Left lung (tissue), 14 donors: Measurements from ENCODE around the gene PNMA8C. TPM values are rescaled to one million over a fixed set of nuclear protein-coding genes. Genes with fewer than 3 reads are reported as not detected.

Experiments
- ATAC-seq: fragments of 200-7000 bp; cut with Tn5 transposase; one replicate; pipeline ENCODE4 v1.9.1; 2020; ENCODE audit warnings: moderate library complexity
- DNase-seq, 4 donors: peaks; one replicate each; pipeline ENCODE4 v3.0.0-alpha.2; 2013 to 2020
- H3K27ac ChIP-seq, 2 donors: fragments of 200-600 bp; sonication (generic) in 1 of 2; one replicate each; pipeline versions ENCODE4 v1.5.0 to v1.8.0; 2020 to 2021
- H3K27me3 ChIP-seq, 2 donors: fragments of 200-600 bp; sonication (generic) in 1 of 2; one replicate each; pipeline versions ENCODE4 v1.5.0 to v1.8.0; 2020 to 2021
- H3K36me3 ChIP-seq, 2 donors: fragments of 200-600 bp; sonication (generic) in 1 of 2; one replicate each; pipeline versions ENCODE4 v1.5.0 to v1.8.0; 2020 to 2021
- H3K4me1 ChIP-seq, 2 donors: fragments of 200-600 bp; one replicate each; pipeline ENCODE4 v1.8.0; 2021
- H3K4me3 ChIP-seq, 2 donors: fragments of 200-600 bp; sonication (generic) in 1 of 2; one replicate each; pipeline versions ENCODE4 v1.5.0 to v1.8.0; 2020 to 2021; ENCODE audit warnings: mild to moderate bottlenecking in 1 of 2
- H3K9me3 ChIP-seq, 2 donors: fragments of 200-600 bp; sonication (generic) in 1 of 2; one replicate each; pipeline versions ENCODE4 v1.5.0 to v1.8.0; 2020 to 2021
- CTCF ChIP-seq, 2 donors: fragments of 200-600 bp; sonication (generic) in 1 of 2; IDR thresholded peaks; one replicate each; pipeline versions ENCODE4 v1.5.0 to v1.8.0; 2021; ENCODE audit warnings: antibody characterized with exemption in 2 of 2
- intact Hi-C, 2 donors: fragments of 100-400 bp; cut with DNase I; formaldehyde crosslinking; loops; one replicate each; pipeline versions ENCODE4 v1.11.2 to v1.14.2; 2022
- long read RNA-seq, 12 donors: library from polyadenylated mRNA in 2 of 12; unstranded in 2 of 12; transcript quantifications; one replicate each; pipeline ENCODE4 v2.0.0 and lab custom pipeline, GENCODE V29; 2019 to 2026
- polyA plus RNA-seq, 6 donors: library from polyadenylated mRNA; unstranded; fragments of 120-200 nt; gene quantifications; one replicate each; pipeline ENCODE4 v1.2.1, GENCODE V29; 2013; ENCODE audit not compliant: insufficient read length in 6 of 6
- total RNA-seq, 2 donors: library from RNA; stranded (reverse); fragmentation: NEBNext Ultra II Directional; extraction: Animal tissue kit (Norgen Biotek cat#: 25700); gene quantifications; one replicate each; pipeline ENCODE4 v1.2.1, GENCODE V29; 2021
- donor health status: DM: no; HTN: yes; CAD: no.
- donor health status: DM: no; HTN: no; CAD: no.

PNMA8C gene
- total RNA-seq (under 1 TPM; 0.09 to 0.16 TPM), polyA plus RNA-seq (1 to 10 TPM in 1 of 6 donors, under 1 TPM in 5; 0.24 to 1.5 (median 0.54) TPM)
- long read RNA-seq, donor 1 = 0 reads
- long read RNA-seq, donor 2 = 0 reads
- long read RNA-seq, donor 3 = 0 reads
- long read RNA-seq, donor 4 = 0 reads
- long read RNA-seq, donor 5 = 0 reads
- long read RNA-seq, donor 6 = 0 reads
- long read RNA-seq, donor 7, full-length matches to known transcripts = 1 of 1 reads
- long read RNA-seq, donor 7, partial matches to known transcripts = 0 of 1 reads
- long read RNA-seq, donor 7, other reads (novel, unspliced or antisense) = 0 of 1 reads
- long read RNA-seq, donor 8, full-length matches to known transcripts = 3 of 3 reads
- long read RNA-seq, donor 8, partial matches to known transcripts = 0 of 3 reads
- long read RNA-seq, donor 8, other reads (novel, unspliced or antisense) = 0 of 3 reads
- long read RNA-seq, donor 9 = 0 reads
- long read RNA-seq, donor 10 = 0 reads
- long read RNA-seq, donor 11 = 0 reads
- long read RNA-seq, donor 12 = 0 reads

- Histone ChIP-seq H3K4me3 (no peak within 1 kb of the TSS), H3K4me1 (peaks cover 0 to 11% of the 10 kb centered on the region in 2 donors), H3K27ac (no peak within 1 kb of the TSS), H3K27me3 (peaks cover 0 to 94% of the 10 kb centered on the region in 2 donors), H3K9me3 (no peaks in the 10 kb centered on the region), H3K36me3 (no peaks in the 10 kb centered on the region)
- ATAC-seq (peak; percentile 15), DNase-seq (peak; percentile 29 to 84 (median 66))
- no peak for TF ChIP-seq CTCF (IDR thresholded peaks at IDR 0.05)
- intact Hi-C loops = no loop called here
Measured at GRCh38 chr19:46428239-46429135, at the start of gene PNMA8C. Gene PNMA8C (minus strand): TSS chr19:46428936. CDS start chr19:46428359, 577 bp downstream.

GRCh38 chr19:46475986-46476385 lies 47.2 kb upstream of the PNMA8C start:
- Histone ChIP-seq H3K9me3 (no peaks in the 10 kb centered on the region), H3K4me1 (peaks cover 2 to 4% of the 10 kb centered on the region in 2 donors), H3K27ac (no peak overlapping the region), H3K27me3 (peaks cover 0 to 72% of the 10 kb centered on the region in 2 donors), H3K36me3 (no peaks in the 10 kb centered on the region), H3K4me3 (no peak overlapping the region)
- DNase-seq (no peak), ATAC-seq (no peak)
- intact Hi-C loops = no loop called here
- TF ChIP-seq CTCF (IDR thresholded peaks at IDR 0.05) = no peak

GRCh38 chr19:46474211-46474610 lies 45.5 kb upstream of the PNMA8C start:
- Histone ChIP-seq H3K4me3 (no peak overlapping the region), H3K27me3 (peaks cover 0 to 73% of the 10 kb centered on the region in 2 donors), H3K9me3 (no peaks in the 10 kb centered on the region), H3K36me3 (no peaks in the 10 kb centered on the region), H3K4me1 (peaks cover 4% of the 10 kb centered on the region in 2 donors), H3K27ac (no peak overlapping the region)
- TF ChIP-seq CTCF (IDR thresholded peaks at IDR 0.05) = no peak
- intact Hi-C loops = no loop called here
- ATAC-seq = no peak
- no peak for DNase-seq

GRCh38 chr19:46472592-46472991 lies 43.9 kb upstream of the PNMA8C start:
- peaks cover 4% of the 10 kb centered on the region in 2 donors for H3K4me1 ChIP-seq
- TF ChIP-seq CTCF (IDR thresholded peaks at IDR 0.05) = no peak

More at GRCh38 chr19:46472592-46472991, 43.9 kb upstream of the PNMA8C start:
- peaks cover 0 to 73% of the 10 kb centered on the region in 2 donors for H3K27me3 ChIP-seq
- no peaks in the 10 kb centered on the region for H3K9me3 ChIP-seq
- no peak overlapping the region for H3K27ac ChIP-seq
- ATAC-seq (no peak), DNase-seq (no peak)
- H3K36me3 ChIP-seq = no peaks in the 10 kb centered on the region
- intact Hi-C loops = no loop called here
- no peak overlapping the region for H3K4me3 ChIP-seq
